Calu3 (cell line): ENCODE measurements around the gene FRAS1. TPM values are rescaled to one million over a fixed set of nuclear protein-coding genes. Genes with fewer than 3 reads are reported as not detected.

Experiments used
- BruUV-seq: library from RNA; stranded (reverse); fragments of 400-500 nt; replicated peaks from 2 replicates; lab custom pipeline; 2021; lab: Mats Ljungman, UMichigan
- CTCF ChIA-PET: fragments of 300-600 bp; sonication (Branson Sonifier 250); formaldehyde crosslinking; loops from one replicate; lab custom pipeline; 2022; ENCODE audit warnings: antibody characterized with exemption; lab: Charles Lee
- DNase-seq: peaks from one replicate; pipeline ENCODE4 v3.0.0; 2022
- H3K27ac Mint-ChIP-seq: one replicate; pipeline ENCODE4 v1.8.0; 2022; ENCODE audit warnings: mixed read lengths; ENCODE audit not compliant: unreplicated experiment
- H3K27me3 Mint-ChIP-seq: one replicate; pipeline ENCODE4 v1.8.0; 2022; ENCODE audit warnings: mixed read lengths; ENCODE audit not compliant: unreplicated experiment
- H3K36me3 Mint-ChIP-seq: one replicate; pipeline ENCODE4 v1.8.0; 2022; ENCODE audit warnings: mild to moderate bottlenecking, moderate library complexity, mixed read lengths; ENCODE audit not compliant: insufficient read depth, unreplicated experiment
- H3K4me1 Mint-ChIP-seq: one replicate; pipeline ENCODE4 v1.8.0; 2022; ENCODE audit warnings: mild to moderate bottlenecking, low read depth, mixed read lengths; ENCODE audit not compliant: unreplicated experiment
- H3K4me3 Mint-ChIP-seq: one replicate; pipeline ENCODE4 v1.8.0; 2022; ENCODE audit warnings: mild to moderate bottlenecking, low read depth, moderate library complexity, mixed read lengths; ENCODE audit not compliant: unreplicated experiment
- H3K9me3 Mint-ChIP-seq: one replicate; pipeline ENCODE4 v1.8.0; 2022; ENCODE audit warnings: low read depth, mixed read lengths; ENCODE audit not compliant: unreplicated experiment
- intact Hi-C: fragments of 100-400 bp; cut with micrococcal nuclease; formaldehyde crosslinking; loops from one replicate; pipeline ENCODE4 v1.10.0; 2022; ENCODE audit not compliant: unreplicated experiment
- total RNA-seq: library from RNA; stranded (reverse); gene quantifications from 2 replicates; pipeline ENCODE4 v1.2.3, GENCODE V29; 2022
- TF ChIP-seq, protein P1 (sequence below): fragments of 200-600 bp; IDR thresholded peaks from one replicate; pipeline ENCODE4 v1.8.0; 2022; ENCODE audit warnings: antibody characterized with exemption; ENCODE audit not compliant: unreplicated experiment

Gene FRAS1
- total RNA-seq, 1 experiment from 2014 or later = 29.4 TPM

DNA sequence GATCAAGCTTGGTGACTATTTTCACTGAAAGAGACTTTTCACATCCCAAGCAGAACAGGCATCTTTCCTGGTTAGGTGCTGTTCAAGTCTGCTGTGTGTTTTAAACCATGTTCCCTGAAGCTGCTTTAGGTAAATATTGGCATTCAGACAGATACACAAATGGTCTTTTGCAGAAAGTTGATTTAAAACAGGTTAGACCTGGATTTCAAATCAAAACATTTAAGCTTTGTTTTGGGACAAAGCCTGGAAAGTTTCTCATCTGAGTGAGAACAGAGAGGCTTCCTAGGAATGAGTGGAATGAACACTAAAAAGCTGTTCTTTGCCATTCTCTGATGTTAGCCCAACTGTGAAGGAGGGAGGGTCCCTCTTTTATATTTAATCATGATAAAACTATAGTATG is 504.6 kb downstream of the FRAS1 start:
- H3K36me3 Mint-ChIP-seq = peaks cover 71% of the 10 kb centered on the region
- TF ChIP-seq, protein P1, sequence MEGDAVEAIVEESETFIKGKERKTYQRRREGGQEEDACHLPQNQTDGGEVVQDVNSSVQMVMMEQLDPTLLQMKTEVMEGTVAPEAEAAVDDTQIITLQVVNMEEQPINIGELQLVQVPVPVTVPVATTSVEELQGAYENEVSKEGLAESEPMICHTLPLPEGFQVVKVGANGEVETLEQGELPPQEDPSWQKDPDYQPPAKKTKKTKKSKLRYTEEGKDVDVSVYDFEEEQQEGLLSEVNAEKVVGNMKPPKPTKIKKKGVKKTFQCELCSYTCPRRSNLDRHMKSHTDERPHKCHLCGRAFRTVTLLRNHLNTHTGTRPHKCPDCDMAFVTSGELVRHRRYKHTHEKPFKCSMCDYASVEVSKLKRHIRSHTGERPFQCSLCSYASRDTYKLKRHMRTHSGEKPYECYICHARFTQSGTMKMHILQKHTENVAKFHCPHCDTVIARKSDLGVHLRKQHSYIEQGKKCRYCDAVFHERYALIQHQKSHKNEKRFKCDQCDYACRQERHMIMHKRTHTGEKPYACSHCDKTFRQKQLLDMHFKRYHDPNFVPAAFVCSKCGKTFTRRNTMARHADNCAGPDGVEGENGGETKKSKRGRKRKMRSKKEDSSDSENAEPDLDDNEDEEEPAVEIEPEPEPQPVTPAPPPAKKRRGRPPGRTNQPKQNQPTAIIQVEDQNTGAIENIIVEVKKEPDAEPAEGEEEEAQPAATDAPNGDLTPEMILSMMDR = no peak
- CTCF ChIA-PET = interaction anchor here (0.8 to 1.8 kb wide), 3 partner anchors 8 to 502 kb away, joined by 3 to 6 read pairs (median 4); no protein-coding TSS in a partner anchor
- no peak for DNase-seq
- no TSS peak for BruUV-seq
- peaks cover 73% of the 10 kb centered on the region for H3K4me1 Mint-ChIP-seq
- peak overlapping the region; percentile 97 for H3K27ac Mint-ChIP-seq
- intact Hi-C loops = no loop called here
- H3K9me3 Mint-ChIP-seq = no peaks in the 10 kb centered on the region
- H3K27me3 Mint-ChIP-seq = no peaks in the 10 kb centered on the region
- H3K4me3 Mint-ChIP-seq = peak overlapping the region; percentile 44

DNA sequence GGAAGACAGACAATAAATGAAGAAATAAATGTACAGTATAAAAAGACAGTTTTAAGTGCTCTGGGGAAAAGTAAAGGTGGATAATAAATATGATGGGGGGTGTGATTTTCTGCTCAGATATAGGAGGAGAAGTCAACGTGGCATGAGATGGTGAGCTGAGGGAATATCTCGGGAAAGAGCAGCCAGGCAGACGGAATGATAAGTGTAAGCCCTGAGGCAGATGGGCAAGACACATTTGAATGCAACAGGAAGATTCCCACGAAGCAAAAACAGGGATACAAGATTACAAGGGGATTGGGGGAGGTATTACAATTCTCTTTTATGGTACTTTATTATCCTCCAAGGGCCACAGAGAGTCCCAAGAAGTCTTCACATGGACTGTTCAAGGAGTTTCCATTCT is 505.6 kb downstream of the FRAS1 start:
- Mint-ChIP-seq H3K9me3 (no peaks in the 10 kb centered on the region), H3K4me1 (peaks cover 70% of the 10 kb centered on the region), H3K36me3 (peaks cover 70% of the 10 kb centered on the region), H3K27ac (peak overlapping the region; percentile 97), H3K4me3 (peak overlapping the region; percentile 44), H3K27me3 (no peaks in the 10 kb centered on the region)
- TF ChIP-seq, protein P1 = no peak
- BruUV-seq = no TSS peak
- CTCF ChIA-PET = interaction anchor here (1.8 kb wide), 1 partner anchor 28 kb away, joined by 6 read pairs; no protein-coding TSS in a partner anchor
- intact Hi-C loops = no loop called here
- DNase-seq = no peak

DNA sequence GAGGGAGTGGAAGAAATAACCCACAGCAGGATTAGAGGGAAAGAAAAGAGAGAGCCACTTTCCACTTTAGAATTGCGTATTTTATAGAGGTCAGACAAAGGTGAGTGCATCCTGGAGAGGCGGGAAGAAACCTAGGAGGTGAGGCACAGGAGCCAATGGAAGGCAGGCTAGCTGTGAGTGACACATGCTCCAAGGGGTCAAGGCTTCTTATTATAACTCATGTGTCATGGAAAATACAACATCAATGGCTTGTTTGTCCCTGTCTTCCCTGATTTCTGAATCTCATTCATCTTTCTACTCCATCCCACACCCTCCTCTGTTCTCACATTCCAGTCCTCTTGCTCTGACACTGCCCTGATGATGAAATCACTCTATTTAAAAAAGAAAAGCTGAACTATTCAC is 508.8 kb downstream of the FRAS1 start:
- peak overlapping the region; percentile 60 for H3K4me3 Mint-ChIP-seq
- intact Hi-C loops = no loop called here
- CTCF ChIA-PET = interaction anchor here (0.9 kb wide), 1 partner anchor 31 kb away, joined by 3 read pairs; no protein-coding TSS in a partner anchor
- peaks cover 66% of the 10 kb centered on the region for H3K4me1 Mint-ChIP-seq
- peak overlapping the region; percentile 99 for H3K27ac Mint-ChIP-seq
- H3K36me3 Mint-ChIP-seq = peaks cover 69% of the 10 kb centered on the region
- no peaks in the 10 kb centered on the region for H3K9me3 Mint-ChIP-seq
- no TSS peak for BruUV-seq
- DNase-seq = peak; percentile 69
- no peaks in the 10 kb centered on the region for H3K27me3 Mint-ChIP-seq
- TF ChIP-seq, protein P1 = no peak

DNA sequence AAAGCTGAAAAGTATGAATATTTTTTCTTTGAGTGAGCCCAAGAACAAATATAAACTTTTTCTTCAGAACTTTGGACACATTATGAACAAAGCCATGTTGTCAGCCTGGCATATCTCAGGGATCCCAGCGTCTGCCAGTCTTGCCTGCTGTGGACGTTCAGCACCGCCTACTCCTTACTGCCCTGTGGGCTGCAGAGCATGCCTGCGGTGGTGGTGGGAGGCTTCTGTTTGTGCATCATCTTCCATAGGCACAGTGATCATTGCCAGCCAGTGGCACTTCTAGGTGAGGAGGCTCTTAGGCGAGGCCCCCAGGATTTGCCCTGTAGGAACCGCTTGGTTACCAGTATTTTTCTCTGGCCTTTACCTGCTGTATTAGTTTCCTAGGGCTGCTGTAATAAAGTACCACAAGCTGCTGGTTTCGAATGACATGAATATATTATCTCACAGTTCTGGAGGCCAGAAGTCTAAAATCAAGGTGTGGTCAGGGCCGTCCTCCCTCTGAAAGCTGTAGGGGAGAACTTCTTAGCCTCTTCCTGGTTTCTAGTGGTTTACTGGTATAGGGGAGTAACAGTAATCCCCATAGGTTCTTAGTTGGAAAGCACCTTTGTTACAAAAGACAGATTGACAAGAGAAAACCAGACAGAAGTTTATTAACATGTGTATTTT is 509.8 kb downstream of the FRAS1 start:
- peaks cover 72% of the 10 kb centered on the region for H3K36me3 Mint-ChIP-seq
- H3K9me3 Mint-ChIP-seq = no peaks in the 10 kb centered on the region
- H3K27ac Mint-ChIP-seq = peak overlapping the region; percentile 99
- peak overlapping the region; percentile 32 for H3K4me3 Mint-ChIP-seq
- intact Hi-C loops = no loop called here
- no peaks in the 10 kb centered on the region for H3K27me3 Mint-ChIP-seq
- TF ChIP-seq, protein P1 = no peak
- TSS peak; percentile 60 for BruUV-seq
- no peak for DNase-seq
- peaks cover 56% of the 10 kb centered on the region for H3K4me1 Mint-ChIP-seq
- CTCF ChIA-PET = no interaction called here
